Muscle layer of colon (tissue), 2 donors: ENCODE measurements around the gene LRCOL1.

ENCODE experiments used
- H3K27ac ChIP-seq: one replicate; pipeline ENCODE4 v1.7.0; 2013; ENCODE audit warnings: low read depth, mild to moderate bottlenecking, low read length, moderate library complexity
- H3K27me3 ChIP-seq, 2 donors: one replicate each; pipeline ENCODE4 v1.7.0; 2013; ENCODE audit warnings: low read length in 2 of 2, mild to moderate bottlenecking in 2 of 2; ENCODE audit not compliant: insufficient read depth in 2 of 2, control insufficient read depth in 1 of 2
- H3K36me3 ChIP-seq: one replicate; pipeline ENCODE4 v1.7.0; 2013; ENCODE audit warnings: mild to moderate bottlenecking, low read length; ENCODE audit not compliant: insufficient read depth
- H3K4me1 ChIP-seq: one replicate; pipeline ENCODE4 v1.7.0; 2013; ENCODE audit warnings: mild to moderate bottlenecking, low read length; ENCODE audit not compliant: insufficient read depth
- H3K4me3 ChIP-seq, 2 donors: one replicate each; pipeline ENCODE4 v1.7.0; 2013; ENCODE audit warnings: low read length in 2 of 2, low read depth in 1 of 2, mild to moderate bottlenecking in 1 of 2, moderate library complexity in 1 of 2
- H3K9ac ChIP-seq: one replicate; pipeline ENCODE4 v1.7.0; 2013; ENCODE audit warnings: low read length
- H3K9me3 ChIP-seq: one replicate; pipeline ENCODE4 v1.7.0; 2013; ENCODE audit warnings: mild to moderate bottlenecking, low read length
- donor health status: abdominal sarcoma.
- donor health status: Adenocarcinoma of cecum.

Gene LRCOL1

DNA sequence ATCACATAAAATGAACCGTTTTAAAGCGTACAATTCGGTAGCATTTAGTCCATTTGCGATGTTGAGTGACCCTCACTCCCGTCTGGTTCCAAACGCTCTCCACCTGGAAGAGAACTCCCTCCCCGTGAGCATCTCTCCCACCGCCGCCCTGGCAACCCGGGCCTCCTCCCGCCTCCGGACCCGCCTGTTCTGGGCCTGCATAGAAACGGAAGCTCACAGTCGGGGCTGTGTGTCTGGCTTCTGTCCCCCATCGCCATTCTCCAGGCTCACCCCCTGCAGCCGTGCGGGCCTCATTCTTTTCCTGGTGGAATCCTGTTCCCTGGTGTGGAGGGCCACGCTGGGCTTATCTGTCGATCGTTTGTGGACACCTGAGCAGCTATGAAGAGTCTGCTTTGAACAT lies 17.3 kb downstream of the LRCOL1 start:
- no peaks in the 10 kb centered on the region for H3K36me3 ChIP-seq
- H3K4me3 ChIP-seq = no peak overlapping the region
- H3K27ac ChIP-seq = no peak overlapping the region
- H3K27me3 ChIP-seq = no peaks in the 10 kb centered on the region
- H3K9ac ChIP-seq = no peak overlapping the region
- no peaks in the 10 kb centered on the region for H3K9me3 ChIP-seq
- peaks cover 6% of the 10 kb centered on the region for H3K4me1 ChIP-seq

DNA sequence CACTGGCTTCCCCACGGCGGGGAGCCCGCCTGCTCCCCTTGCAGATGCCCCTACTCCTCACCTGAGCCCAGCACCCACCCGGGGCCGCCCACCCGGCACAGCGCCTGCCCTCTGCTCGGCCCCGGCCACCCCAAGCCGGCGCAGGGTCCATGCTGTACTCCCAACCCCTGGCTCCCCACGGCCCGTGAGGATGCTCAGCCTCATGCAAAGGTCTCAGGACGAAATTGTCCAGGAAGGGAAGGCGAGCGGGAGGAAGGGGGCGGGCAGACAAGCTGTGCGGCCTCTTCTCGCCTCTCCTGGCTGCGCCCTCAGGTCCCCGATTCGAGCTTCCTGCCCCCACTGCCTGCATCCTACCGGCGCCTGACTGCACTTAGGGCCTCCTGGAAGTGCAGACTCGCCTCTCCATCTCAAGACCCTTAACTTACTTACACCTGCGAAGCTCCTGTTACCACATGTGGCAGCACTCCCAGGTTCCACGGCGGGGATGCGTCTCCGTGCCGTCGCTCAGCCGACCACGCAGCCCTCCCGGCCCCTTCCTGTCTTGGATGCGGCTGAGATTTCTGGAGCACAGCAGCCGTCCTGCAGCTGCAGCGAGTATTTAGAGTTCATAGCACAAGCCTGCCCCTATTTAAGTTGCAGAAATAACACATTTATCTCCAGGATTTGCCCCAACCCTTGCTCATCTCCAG lies 18.0 kb downstream of the LRCOL1 start:
- no peak overlapping the region for H3K9ac ChIP-seq
- no peaks in the 10 kb centered on the region for H3K27me3 ChIP-seq
- no peaks in the 10 kb centered on the region for H3K36me3 ChIP-seq
- H3K27ac ChIP-seq = no peak overlapping the region
- peaks cover 3% of the 10 kb centered on the region for H3K4me1 ChIP-seq
- no peak overlapping the region for H3K4me3 ChIP-seq
- H3K9me3 ChIP-seq = no peaks in the 10 kb centered on the region

DNA sequence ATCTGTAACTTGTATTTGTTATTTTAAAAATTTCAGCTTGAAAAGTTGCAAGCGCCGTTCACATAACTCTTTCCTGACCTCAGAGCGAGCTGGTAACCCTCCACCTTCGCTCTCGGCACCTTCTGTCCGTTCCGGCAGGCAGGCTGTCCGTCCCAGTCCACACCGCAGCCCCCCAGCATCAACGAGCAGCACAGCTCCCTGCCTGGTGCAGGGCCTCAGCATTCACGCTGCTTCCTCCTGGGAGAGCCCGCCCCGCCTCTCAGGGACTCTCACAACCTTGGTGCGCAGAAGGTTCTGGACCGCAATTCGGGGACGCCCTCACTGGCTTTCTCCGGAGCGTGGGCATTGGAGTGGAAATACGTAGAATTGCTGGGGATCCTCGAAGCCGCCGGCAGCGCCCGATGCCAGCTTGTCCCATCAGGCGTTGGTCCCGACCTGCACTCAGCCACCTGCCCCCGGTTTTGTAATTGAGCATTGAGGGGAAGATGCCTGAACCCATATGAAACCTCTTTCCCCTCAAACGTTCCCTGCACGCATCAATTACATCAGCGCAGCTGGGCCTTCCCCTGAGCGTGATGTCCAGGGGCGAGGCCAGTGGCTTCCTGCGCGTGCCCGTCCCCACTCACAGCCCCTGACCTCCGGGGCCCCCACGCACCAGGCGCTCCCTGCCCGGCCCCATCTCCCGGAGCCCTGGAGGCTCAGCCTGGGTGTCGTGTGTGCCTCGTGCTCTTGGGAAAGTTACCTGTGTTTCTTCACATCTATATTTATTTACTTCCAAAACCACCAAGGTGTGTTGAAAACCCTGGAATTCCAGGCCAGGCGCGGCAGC lies 19.1 kb downstream of the LRCOL1 start:
- no peaks in the 10 kb centered on the region for H3K27me3 ChIP-seq
- H3K4me3 ChIP-seq = no peak overlapping the region
- no peaks in the 10 kb centered on the region for H3K36me3 ChIP-seq
- H3K9me3 ChIP-seq = no peaks in the 10 kb centered on the region
- H3K9ac ChIP-seq = no peak overlapping the region
- no peaks in the 10 kb centered on the region for H3K4me1 ChIP-seq
- no peak overlapping the region for H3K27ac ChIP-seq

DNA sequence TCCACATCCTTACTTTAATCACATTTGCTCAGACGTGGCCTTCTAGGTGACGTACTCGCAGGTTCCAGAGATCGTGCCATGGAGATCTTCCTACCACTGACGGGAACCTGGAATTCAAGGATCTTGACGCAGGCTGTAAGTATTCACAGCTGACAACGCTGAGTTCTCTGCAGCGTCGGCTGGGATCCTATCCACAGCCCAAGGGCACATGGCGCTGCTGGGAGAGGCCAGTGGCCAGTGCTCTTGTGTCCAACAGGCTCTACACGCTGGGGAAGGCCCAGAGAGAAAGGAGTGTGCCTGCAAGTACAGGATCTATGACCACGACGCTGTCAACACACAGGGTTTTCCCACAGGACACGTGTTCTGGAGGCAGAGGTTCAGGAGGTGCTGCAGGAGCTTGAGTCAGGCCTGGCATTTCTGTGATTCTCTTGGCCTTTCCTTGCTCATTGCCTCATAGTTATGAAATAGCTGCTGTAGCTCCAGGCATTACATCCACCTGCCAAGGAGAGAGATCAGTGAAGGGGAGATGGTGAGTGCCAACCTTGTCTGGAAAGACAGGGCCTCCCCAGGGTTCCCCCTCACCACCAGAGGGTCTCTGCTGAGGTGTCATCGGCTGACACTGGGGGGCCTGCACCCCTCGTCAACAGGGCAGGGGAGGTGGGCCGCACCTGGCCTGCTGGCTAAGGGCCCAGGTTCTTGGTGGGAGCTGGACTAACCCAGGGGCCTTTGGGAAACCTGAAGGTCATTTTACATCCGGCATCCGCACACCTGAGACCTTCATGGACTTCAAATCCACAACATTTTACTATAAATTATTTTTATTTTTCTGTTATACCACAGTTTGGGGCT lies 21.3 kb downstream of the LRCOL1 start:
- Histone ChIP-seq H3K4me3 (no peak overlapping the region), H3K4me1 (no peaks in the 10 kb centered on the region), H3K9ac (no peak overlapping the region), H3K27ac (no peak overlapping the region), H3K9me3 (no peaks in the 10 kb centered on the region), H3K27me3 (no peaks in the 10 kb centered on the region), H3K36me3 (no peaks in the 10 kb centered on the region)

DNA sequence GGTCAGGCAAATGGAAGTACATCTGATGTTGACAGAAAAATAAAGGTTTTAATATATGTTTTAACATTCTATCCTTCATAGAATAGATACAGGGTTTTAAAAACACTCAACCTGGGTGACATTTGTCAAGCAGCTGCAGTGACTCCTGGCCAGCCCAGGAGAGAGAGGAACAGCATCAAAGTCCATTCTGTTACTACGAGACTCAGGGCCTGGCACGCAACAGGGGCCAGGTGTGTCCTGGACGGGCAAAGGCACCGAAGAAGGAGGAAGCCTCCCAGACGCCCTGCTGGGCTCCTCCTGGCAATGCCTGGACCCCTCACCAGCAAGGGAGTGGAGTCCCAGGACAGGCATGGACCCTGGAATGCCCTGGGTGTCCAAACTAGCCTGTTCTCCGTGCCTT lies 22.1 kb downstream of the LRCOL1 start:
- H3K36me3 ChIP-seq = no peaks in the 10 kb centered on the region
- H3K27me3 ChIP-seq = no peaks in the 10 kb centered on the region
- H3K4me1 ChIP-seq = no peaks in the 10 kb centered on the region
- H3K9ac ChIP-seq = no peak overlapping the region
- H3K4me3 ChIP-seq = no peak overlapping the region
- no peak overlapping the region for H3K27ac ChIP-seq
- no peaks in the 10 kb centered on the region for H3K9me3 ChIP-seq

DNA sequence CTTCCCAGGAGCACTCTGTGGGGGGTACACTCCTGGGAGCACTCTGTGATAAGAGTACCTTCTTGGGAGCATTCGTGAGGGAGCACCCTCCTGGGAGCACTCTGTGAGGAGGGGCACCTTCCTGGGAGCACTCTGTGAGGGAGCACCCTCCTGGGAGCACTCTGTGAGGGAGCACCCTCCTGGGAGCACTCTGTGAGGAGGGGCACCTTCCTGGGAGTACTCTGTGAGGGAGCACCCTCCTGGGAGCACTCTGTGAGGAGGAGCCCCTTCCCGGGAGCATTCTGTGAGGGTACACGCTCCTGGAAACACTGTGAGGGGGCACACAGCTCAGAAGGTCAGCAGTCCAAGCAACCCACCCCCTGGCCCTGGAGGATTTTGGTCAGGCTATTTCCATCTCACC lies 22.6 kb downstream of the LRCOL1 start:
- H3K9ac ChIP-seq = no peak overlapping the region
- no peaks in the 10 kb centered on the region for H3K27me3 ChIP-seq
- H3K36me3 ChIP-seq = no peaks in the 10 kb centered on the region
- no peaks in the 10 kb centered on the region for H3K9me3 ChIP-seq
- no peak overlapping the region for H3K27ac ChIP-seq
- H3K4me1 ChIP-seq = no peaks in the 10 kb centered on the region
- H3K4me3 ChIP-seq = no peak overlapping the region

DNA sequence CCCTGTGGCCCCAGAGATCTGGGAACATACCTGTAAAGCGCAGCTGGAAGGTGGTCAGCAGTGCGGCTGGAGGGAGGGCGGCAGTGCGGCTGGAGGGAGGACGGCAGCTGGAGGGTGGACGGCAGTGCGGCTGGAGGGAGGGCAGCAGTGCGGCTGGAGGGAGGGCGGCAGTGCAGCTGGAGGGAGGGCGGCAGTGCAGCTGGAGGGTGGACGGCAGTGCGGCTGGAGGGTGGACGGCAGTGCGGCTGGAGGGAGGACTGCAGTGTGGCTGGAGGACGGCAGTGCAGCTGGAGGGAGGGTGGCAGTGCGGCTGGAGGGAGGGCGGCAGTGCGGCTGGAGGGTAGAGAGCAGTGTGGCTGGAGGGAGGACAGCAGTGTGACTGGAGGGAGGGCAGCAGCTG lies 23.5 kb downstream of the LRCOL1 start:
- Histone ChIP-seq H3K4me1 (no peaks in the 10 kb centered on the region), H3K36me3 (no peaks in the 10 kb centered on the region), H3K27ac (no peak overlapping the region), H3K9ac (no peak overlapping the region), H3K9me3 (no peaks in the 10 kb centered on the region), H3K27me3 (no peaks in the 10 kb centered on the region), H3K4me3 (no peak overlapping the region)

DNA sequence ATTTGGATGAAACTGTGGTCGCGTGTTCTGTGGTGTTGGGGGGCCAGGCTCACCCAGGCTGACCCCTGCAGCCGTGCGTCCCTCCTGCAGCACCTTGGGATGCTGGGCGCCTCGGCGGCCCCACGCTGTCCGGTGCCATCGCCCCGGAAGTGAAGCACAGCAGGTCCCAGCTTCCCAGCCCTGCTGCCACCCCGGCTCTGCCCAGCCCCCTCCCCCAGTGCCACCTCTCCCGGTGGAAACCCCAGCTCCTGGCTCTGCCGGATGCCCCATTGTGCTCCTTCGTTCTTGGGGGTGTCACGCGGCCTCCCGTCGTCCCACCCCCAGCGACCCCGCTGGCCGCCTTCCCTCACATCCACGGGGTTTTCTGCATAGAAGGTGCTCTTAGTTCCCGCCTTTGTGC lies 25.2 kb downstream of the LRCOL1 start:
- Histone ChIP-seq H3K9ac (no peak overlapping the region), H3K27ac (no peak overlapping the region), H3K36me3 (no peaks in the 10 kb centered on the region), H3K4me3 (no peak overlapping the region), H3K27me3 (no peaks in the 10 kb centered on the region), H3K4me1 (no peaks in the 10 kb centered on the region), H3K9me3 (no peaks in the 10 kb centered on the region)

DNA sequence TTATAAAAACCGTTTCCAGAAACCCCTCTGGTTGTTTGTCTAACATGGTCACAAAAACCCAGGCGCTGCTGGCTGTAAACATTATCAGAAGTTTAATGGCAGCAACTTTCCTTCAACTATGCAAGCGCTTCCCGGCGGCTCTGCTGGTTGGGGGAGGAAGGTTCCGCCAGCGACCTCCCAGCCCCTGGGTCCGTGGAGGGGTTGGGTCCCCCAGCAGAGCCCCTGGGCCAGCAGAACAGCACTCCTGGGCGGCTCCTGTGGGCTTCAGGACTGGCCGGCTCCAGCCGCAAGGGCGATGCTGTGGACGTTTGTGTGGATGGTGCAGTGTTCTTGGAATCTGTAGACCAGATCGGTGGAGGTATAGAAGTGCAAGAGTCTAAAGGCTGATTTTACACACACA lies 26.0 kb downstream of the LRCOL1 start:
- Histone ChIP-seq H3K9ac (no peak overlapping the region), H3K9me3 (no peaks in the 10 kb centered on the region), H3K4me3 (no peak overlapping the region), H3K4me1 (no peaks in the 10 kb centered on the region), H3K36me3 (peaks cover 1% of the 10 kb centered on the region), H3K27ac (no peak overlapping the region), H3K27me3 (no peaks in the 10 kb centered on the region)

DNA sequence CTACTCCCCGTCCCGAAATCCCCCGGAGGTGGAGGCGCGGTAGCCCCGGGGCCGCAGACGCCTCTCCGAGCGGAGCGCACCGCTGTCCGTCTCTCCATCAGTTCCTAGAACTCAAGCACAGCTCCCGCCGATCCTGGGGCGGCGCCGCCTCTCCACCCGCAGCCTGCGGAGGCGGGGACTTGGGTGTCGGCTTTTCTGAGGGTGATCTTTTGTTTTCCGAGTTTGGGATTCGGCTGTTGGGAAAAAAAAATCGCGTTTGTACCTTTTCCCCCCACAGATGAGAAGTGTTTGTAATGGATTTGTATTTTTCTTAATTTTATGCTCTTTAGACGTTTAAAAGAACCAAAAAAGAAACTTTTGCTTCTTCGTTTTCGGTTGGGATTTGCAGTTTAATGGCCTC lies 26.6 kb downstream of the LRCOL1 start:
- Histone ChIP-seq H3K9ac (no peak overlapping the region), H3K4me3 (no peak overlapping the region), H3K27ac (no peak overlapping the region), H3K4me1 (no peaks in the 10 kb centered on the region), H3K27me3 (no peaks in the 10 kb centered on the region), H3K9me3 (no peaks in the 10 kb centered on the region), H3K36me3 (peaks cover 5% of the 10 kb centered on the region)

DNA sequence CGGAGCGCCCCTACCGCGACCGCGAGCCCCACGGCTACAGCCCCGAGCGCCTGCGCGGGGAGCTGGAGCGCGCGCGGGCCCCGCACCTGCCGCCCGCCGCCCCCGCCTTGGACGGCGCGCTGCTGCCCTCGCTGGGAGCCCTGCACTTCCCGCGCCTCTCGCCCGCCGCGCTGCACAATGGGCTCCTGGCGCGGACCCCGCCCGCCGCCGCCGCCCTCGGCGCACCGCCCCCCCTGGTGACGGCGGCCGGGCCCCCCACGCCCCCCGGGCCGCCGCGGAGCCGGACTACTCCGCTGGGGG lies 27.0 kb downstream of the LRCOL1 start:
- Histone ChIP-seq H3K4me3 (no peak overlapping the region), H3K27ac (no peak overlapping the region), H3K36me3 (peaks cover 5% of the 10 kb centered on the region)

More for the DNA sequence above, 27.0 kb downstream of the LRCOL1 start:
- no peak overlapping the region for H3K9ac ChIP-seq
- H3K27me3 ChIP-seq = no peaks in the 10 kb centered on the region
- H3K9me3 ChIP-seq = no peaks in the 10 kb centered on the region
- H3K4me1 ChIP-seq = no peaks in the 10 kb centered on the region
